Esophagus squamous epithelium (tissue), 4 donors: ENCODE measurements around the gene ZDHHC18.

Experiments used
- POLR2A ChIP-seq, 4 donors: fragments of 450-650 bp; IDR thresholded peaks; one replicate each; pipeline ENCODE4 v1.6.1; 2017; ENCODE audit warnings: antibody characterized with exemption in 4 of 4, mild to moderate bottlenecking in 4 of 4, moderate library complexity in 3 of 4
- TF ChIP-seq, protein P1 (sequence below), 6 experiments: fragments of 450-650 bp in 4 of 6; fragments of 200-600 bp in 2 of 6; sonication (generic) in 2 of 6; IDR thresholded peaks; one replicate each; pipeline ENCODE4 v1.5.1; 2016 to 2019; ENCODE audit warnings: antibody characterized with exemption in 6 of 6, mild to moderate bottlenecking in 4 of 6, moderate library complexity in 4 of 6

DNA sequence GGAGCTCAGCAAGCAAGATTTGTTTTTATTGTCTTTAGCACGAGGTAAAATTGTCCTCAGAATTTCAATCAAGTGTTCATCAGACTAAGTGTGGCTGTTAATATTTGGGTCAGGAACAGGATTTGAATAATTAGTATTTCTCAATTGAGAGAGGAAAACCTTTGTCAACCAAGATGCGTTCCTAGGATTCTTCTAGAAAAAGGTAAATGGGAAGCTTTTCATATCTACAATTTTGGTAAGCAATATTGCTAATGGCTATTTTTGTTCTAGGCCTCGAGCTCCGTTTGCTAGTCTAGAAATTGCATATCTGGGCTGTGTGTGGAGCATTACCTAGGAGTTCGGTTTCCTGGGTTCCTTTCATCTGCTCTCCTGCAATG, 42.9 kb upstream of the ZDHHC18 start:
- no peak for TF ChIP-seq POLR2A (IDR thresholded peaks at IDR 0.05)
- TF ChIP-seq, protein P1, sequence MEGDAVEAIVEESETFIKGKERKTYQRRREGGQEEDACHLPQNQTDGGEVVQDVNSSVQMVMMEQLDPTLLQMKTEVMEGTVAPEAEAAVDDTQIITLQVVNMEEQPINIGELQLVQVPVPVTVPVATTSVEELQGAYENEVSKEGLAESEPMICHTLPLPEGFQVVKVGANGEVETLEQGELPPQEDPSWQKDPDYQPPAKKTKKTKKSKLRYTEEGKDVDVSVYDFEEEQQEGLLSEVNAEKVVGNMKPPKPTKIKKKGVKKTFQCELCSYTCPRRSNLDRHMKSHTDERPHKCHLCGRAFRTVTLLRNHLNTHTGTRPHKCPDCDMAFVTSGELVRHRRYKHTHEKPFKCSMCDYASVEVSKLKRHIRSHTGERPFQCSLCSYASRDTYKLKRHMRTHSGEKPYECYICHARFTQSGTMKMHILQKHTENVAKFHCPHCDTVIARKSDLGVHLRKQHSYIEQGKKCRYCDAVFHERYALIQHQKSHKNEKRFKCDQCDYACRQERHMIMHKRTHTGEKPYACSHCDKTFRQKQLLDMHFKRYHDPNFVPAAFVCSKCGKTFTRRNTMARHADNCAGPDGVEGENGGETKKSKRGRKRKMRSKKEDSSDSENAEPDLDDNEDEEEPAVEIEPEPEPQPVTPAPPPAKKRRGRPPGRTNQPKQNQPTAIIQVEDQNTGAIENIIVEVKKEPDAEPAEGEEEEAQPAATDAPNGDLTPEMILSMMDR (IDR thresholded peaks at IDR 0.05): no peak
